GM12864 (cell line): ENCODE data around the gene PDZRN3.

Source experiments
- DNase-seq: peaks from one replicate; pipeline ENCODE4 v3.0.0-alpha.2; 2011; ENCODE audit warnings: low read depth
- H3K4me3 ChIP-seq: 2 replicates; pipeline ENCODE4 v1.5.1; 2011; ENCODE audit warnings: mild to moderate bottlenecking, low read depth, low read length, control low read depth
- CTCF ChIP-seq: IDR thresholded peaks from 2 replicates; pipeline ENCODE4 v1.5.1; 2011; ENCODE audit warnings: low read depth, mild to moderate bottlenecking, moderate library complexity, low read length, control low read depth, inconsistent platforms; ENCODE audit errors: missing control alignments

Gene PDZRN3

GRCh38 chr3:73423116-73423515 lies 201.6 kb downstream of the PDZRN3 start:
- no peak for TF ChIP-seq CTCF
- H3K4me3 ChIP-seq, result no peak overlapping the region
- no peak for DNase-seq

GRCh38 chr3:73422571-73422970 lies 202.2 kb downstream of the PDZRN3 start:
- H3K4me3 ChIP-seq, result no peak overlapping the region
- no peak for TF ChIP-seq CTCF
- no peak for DNase-seq

GRCh38 chr3:73419942-73420341 lies 204.8 kb downstream of the PDZRN3 start:
- no peak overlapping the region for H3K4me3 ChIP-seq
- DNase-seq, result no peak
- TF ChIP-seq CTCF, result no peak

GRCh38 chr3:73419179-73419803 lies 205.4 kb downstream of the PDZRN3 start:
- no peak overlapping the region for H3K4me3 ChIP-seq

GRCh38 chr3:73418681-73419080 lies 206.1 kb downstream of the PDZRN3 start:
- no peak for TF ChIP-seq CTCF
- H3K4me3 ChIP-seq, result no peak overlapping the region
- no peak for DNase-seq

More at GRCh38 chr3:73419179-73419803, 205.4 kb downstream of the PDZRN3 start:
- peak; percentile 21 for TF ChIP-seq CTCF
- no peak for DNase-seq

- no peak for DNase-seq
- no peak overlapping the region for H3K4me3 ChIP-seq
- TF ChIP-seq CTCF, result no peak
Observed at GRCh38 chr3:73415118-73415517, 209.6 kb downstream of the PDZRN3 start.

- DNase-seq, result no peak
- H3K4me3 ChIP-seq, result no peak overlapping the region
- no peak for TF ChIP-seq CTCF
Observed at GRCh38 chr3:73413619-73414018, 211.1 kb downstream of the PDZRN3 start.
